H1 (cell line): ENCODE results near the gene NSF. TPM values are rescaled to one million over a fixed set of nuclear protein-coding genes. Genes with fewer than 3 reads are reported as not detected.

Experiments
- CTCF ChIA-PET: fragments of 300-600 bp; sonication (Branson Sonifier 250); formaldehyde crosslinking; loops from one replicate; lab custom pipeline; 2021; ENCODE audit not compliant: partially characterized antibody; lab: Charles Lee
- POLR2A ChIA-PET: fragments of 300-600 bp; sonication (Branson Sonifier 250); formaldehyde crosslinking; loops from one replicate; lab custom pipeline; 2021; ENCODE audit warnings: inconsistent platforms; ENCODE audit not compliant: partially characterized antibody; lab: Charles Lee
- DNase-seq, 2 experiments: peaks; one replicate each; pipeline versions ENCODE4 v3.0.0 to v3.0.0-alpha.2; 2010 to 2022; ENCODE audit warnings: low spot score in 2 of 2, low read depth in 1 of 2, mixed read lengths in 1 of 2
- FAIRE-seq: peaks from 2 replicates; lab custom pipeline; 2011; peaks lifted over from hg19 to GRCh38; lab: Jason Lieb, UNC
- H2AFZ ChIP-seq: 2 replicates; pipeline ENCODE4 v1.8.1; 2012; ENCODE audit warnings: low read length, inconsistent platforms
- H2AK5ac ChIP-seq: 2 replicates; pipeline ENCODE4 v1.6.1; 2013; ENCODE audit warnings: low read depth, low read length
- H2BK120ac ChIP-seq: replicated peaks from 2 replicates; pipeline ENCODE3; 2013; ENCODE audit warnings: low read depth, low read length, inconsistent platforms
- H2BK12ac ChIP-seq: 2 replicates; pipeline ENCODE4 v1.6.1; 2013; ENCODE audit warnings: low read depth, low read length
- H2BK15ac ChIP-seq: 2 replicates; pipeline ENCODE4 v1.6.1; 2013; ENCODE audit warnings: low read length
- H2BK20ac ChIP-seq: 2 replicates; pipeline ENCODE4 v1.6.1; 2013; ENCODE audit warnings: low read length
- H2BK5ac ChIP-seq: 2 replicates; pipeline ENCODE4 v1.6.1; 2013; ENCODE audit warnings: low read depth, low read length
- H3K14ac ChIP-seq: 2 replicates; pipeline ENCODE4 v1.6.1; 2013; ENCODE audit warnings: inconsistent platforms; ENCODE audit not compliant: insufficient read length
- H3K18ac ChIP-seq: 2 replicates; pipeline ENCODE4 v1.6.1; 2013; ENCODE audit warnings: low read length; ENCODE audit errors: extremely low read depth
- H3K23ac ChIP-seq: 2 replicates; pipeline ENCODE4 v1.6.1; 2013; ENCODE audit warnings: inconsistent platforms; ENCODE audit not compliant: insufficient read length
- H3K23me2 ChIP-seq: 2 replicates; pipeline ENCODE4 v1.6.1; 2013; ENCODE audit warnings: low read depth, low read length
- H3K27ac ChIP-seq: 2 replicates; pipeline ENCODE4 v1.6.1; 2011; ENCODE audit warnings: low read depth, low read length, inconsistent platforms
- H3K27me3 ChIP-seq, 4 experiments: replicated peaks in 1 of 4; 1 replicate in 1 of 4; 2 replicates in 3 of 4; pipeline versions ENCODE4 v1.6.1 to v1.8.1; 2011 to 2013; ENCODE audit warnings: low read length in 3 of 4, mild to moderate bottlenecking in 3 of 4, inconsistent platforms in 2 of 4, mixed read lengths in 2 of 4, moderate library complexity in 1 of 4; ENCODE audit not compliant: control insufficient read depth in 3 of 4, insufficient read depth in 3 of 4; ENCODE audit errors: extremely low read depth in 1 of 4
- H3K36me3 ChIP-seq, 4 experiments: 2 replicates each; pipeline versions ENCODE4 v1.6.1 to v1.8.1; 2011 to 2013; ENCODE audit warnings: mild to moderate bottlenecking in 4 of 4, low read length in 3 of 4, moderate library complexity in 2 of 4, control low read depth in 1 of 4, inconsistent platforms in 1 of 4; ENCODE audit not compliant: insufficient read depth in 4 of 4, control insufficient read depth in 2 of 4
- H3K4ac ChIP-seq: replicated peaks from 2 replicates; pipeline ENCODE3; 2013; ENCODE audit warnings: low read length, low read depth, mixed read lengths, inconsistent platforms; ENCODE audit not compliant: insufficient read length
- H3K4me1 ChIP-seq, 4 experiments: replicated peaks in 1 of 4; 1 replicate in 1 of 4; 2 replicates in 3 of 4; pipeline versions ENCODE4 v1.6.1 to v1.8.1; 2011 to 2013; ENCODE audit warnings: low read length in 3 of 4, inconsistent platforms in 2 of 4, mixed read lengths in 1 of 4; ENCODE audit not compliant: insufficient read depth in 4 of 4, control insufficient read depth in 3 of 4
- H3K4me2 ChIP-seq, 2 experiments: 2 replicates each; pipeline versions ENCODE4 v1.6.1 to v1.8.1; 2011 to 2013; ENCODE audit warnings: low read depth in 2 of 2, low read length in 2 of 2, control low read depth in 1 of 2, inconsistent platforms in 1 of 2, mild to moderate bottlenecking in 1 of 2; ENCODE audit not compliant: insufficient read depth in 1 of 2
- H3K4me3 ChIP-seq, 4 experiments: fragments of 200-600, 300-600 bp in 1 of 4; sonication (generic), shearing (Covaris generic), sonication (Bioruptor Twin) in 1 of 4; 2 replicates each; pipeline versions ENCODE4 v1.5.1 to v1.8.1; 2011 to 2016; ENCODE audit warnings: low read length in 4 of 4, low read depth in 3 of 4, control low read depth in 2 of 4, inconsistent platforms in 2 of 4, mild to moderate bottlenecking in 2 of 4, mixed read lengths in 1 of 4, moderate library complexity in 1 of 4; ENCODE audit not compliant: insufficient read depth in 2 of 4; ENCODE audit errors: extremely low read depth in 1 of 4
- H3K56ac ChIP-seq: replicated peaks from 2 replicates; pipeline ENCODE3; 2013; ENCODE audit warnings: low read depth, mild to moderate bottlenecking, mixed read lengths, low read length, inconsistent platforms; ENCODE audit not compliant: insufficient read length
- H3K79me1 ChIP-seq: 2 replicates; pipeline ENCODE4 v1.6.1; 2013; ENCODE audit warnings: low read depth, low read length, control low read depth
- H3K79me2 ChIP-seq, 2 experiments: 2 replicates each; pipeline versions ENCODE4 v1.6.1 to v1.8.1; 2012 to 2013; ENCODE audit warnings: low read length in 2 of 2, mild to moderate bottlenecking in 2 of 2, inconsistent platforms in 1 of 2; ENCODE audit not compliant: insufficient read depth in 2 of 2, control insufficient read depth in 1 of 2
- H3K9ac ChIP-seq, 4 experiments: replicated peaks in 1 of 4; 1 replicate in 1 of 4; 2 replicates in 3 of 4; pipeline versions ENCODE4 v1.6.1 to v1.8.1; 2011 to 2013; ENCODE audit warnings: low read depth in 3 of 4, low read length in 3 of 4, control low read depth in 2 of 4, mild to moderate bottlenecking in 2 of 4, moderate library complexity in 2 of 4, inconsistent platforms in 1 of 4; ENCODE audit errors: extremely low read depth in 1 of 4
- H3K9me3 ChIP-seq, 2 experiments: 2 replicates each; pipeline versions ENCODE4 v1.6.1 to v1.8.1; 2012 to 2013; ENCODE audit warnings: mild to moderate bottlenecking in 2 of 2, moderate library complexity in 2 of 2, control low read depth in 1 of 2, inconsistent platforms in 1 of 2, low read depth in 1 of 2, low read length in 1 of 2, mixed read lengths in 1 of 2; ENCODE audit not compliant: insufficient read depth in 2 of 2
- H4K20me1 ChIP-seq, 2 experiments: replicated peaks in 1 of 2; 2 replicates each; pipeline versions ENCODE3 to v1.8.1; 2011 to 2013; ENCODE audit warnings: inconsistent platforms in 2 of 2, low read length in 2 of 2, mild to moderate bottlenecking in 1 of 2; ENCODE audit not compliant: insufficient read depth in 2 of 2, control insufficient read depth in 1 of 2
- H4K5ac ChIP-seq: 2 replicates; pipeline ENCODE4 v1.6.1; 2013; ENCODE audit warnings: low read length, low read depth, mixed read lengths, inconsistent platforms; ENCODE audit not compliant: insufficient read length
- H4K8ac ChIP-seq: 2 replicates; pipeline ENCODE4 v1.8.0; 2013; ENCODE audit warnings: mild to moderate bottlenecking, moderate library complexity, low read length, inconsistent platforms; ENCODE audit not compliant: insufficient read depth; ENCODE audit errors: extremely low read depth
- H4K91ac ChIP-seq: replicated peaks from 2 replicates; pipeline ENCODE3; 2013; ENCODE audit warnings: low read length, mixed read lengths, inconsistent platforms; ENCODE audit not compliant: insufficient read length
- ASH2L ChIP-seq: fragments of 200-600, 300-600 bp; sonication (generic); IDR thresholded peaks from one replicate; pipeline ENCODE4 v1.7.1; 2017; ENCODE audit warnings: low read length
- FOSL1 ChIP-seq: IDR thresholded peaks from 2 replicates; pipeline ENCODE4 v1.6.1; 2011; ENCODE audit warnings: mild to moderate bottlenecking, low read depth, low read length, moderate library complexity; ENCODE audit not compliant: insufficient read depth
- GABPA ChIP-seq: IDR thresholded peaks from 2 replicates; pipeline ENCODE4 v1.6.1; 2011; ENCODE audit warnings: mild to moderate bottlenecking, low read length, moderate library complexity, borderline replicate concordance; ENCODE audit not compliant: insufficient read depth
- HDAC6 ChIP-seq: IDR thresholded peaks from one replicate; pipeline ENCODE4 v1.7.1; 2012; ENCODE audit warnings: low read depth, mild to moderate bottlenecking, inconsistent platforms, low read length, moderate library complexity
- POLR2A ChIP-seq, 2 experiments: IDR thresholded peaks; 1 replicate in 1 of 2; 2 replicates in 1 of 2; pipeline ENCODE4 v1.6.1; 2011; ENCODE audit warnings: low read depth in 2 of 2, low read length in 2 of 2, mild to moderate bottlenecking in 2 of 2; ENCODE audit errors: control extremely low read depth in 1 of 2
- POU5F1 ChIP-seq: IDR thresholded peaks from 2 replicates; pipeline ENCODE4 v1.6.1; 2011; ENCODE audit warnings: low read depth, mild to moderate bottlenecking, low read length, moderate library complexity
- RFX5 ChIP-seq: IDR thresholded peaks from 2 replicates; pipeline ENCODE4 v1.6.1; 2011; ENCODE audit warnings: low read depth, low read length, improper control_type of control experiment, borderline replicate concordance
- RXRA ChIP-seq: IDR thresholded peaks from 2 replicates; pipeline ENCODE4 v1.6.1; 2011; ENCODE audit warnings: low read depth, mild to moderate bottlenecking, low read length, moderate library complexity; ENCODE audit not compliant: insufficient read depth
- SAP30 ChIP-seq: fragments of 300-600 bp; sonication (generic); IDR thresholded peaks from 2 replicates; pipeline ENCODE4 v1.7.1; 2012; ENCODE audit warnings: low read length, moderate library complexity, mild to moderate bottlenecking, inconsistent platforms; ENCODE audit not compliant: insufficient read depth, insufficient replicate concordance
- SIN3A ChIP-seq, 2 experiments: IDR thresholded peaks in 1 of 2; conservative IDR thresholded peaks in 1 of 2; 2 replicates each; pipeline ENCODE4 v1.6.1; 2011 to 2012; ENCODE audit warnings: low read length in 2 of 2, improper control_type of control experiment in 1 of 2, low read depth in 1 of 2, mild to moderate bottlenecking in 1 of 2
- SP2 ChIP-seq: IDR thresholded peaks from 2 replicates; pipeline ENCODE4 v1.6.1; 2012; ENCODE audit warnings: mild to moderate bottlenecking, low read length, inconsistent platforms
- SP4 ChIP-seq: IDR thresholded peaks from 2 replicates; pipeline ENCODE4 v1.6.1; 2012; ENCODE audit warnings: low read length, inconsistent platforms
- SUZ12 ChIP-seq: fragments of 200-600 bp; sonication (generic); IDR thresholded peaks from 2 replicates; pipeline ENCODE4 v1.6.1; 2012; ENCODE audit warnings: mild to moderate bottlenecking, inconsistent platforms, low read length, moderate library complexity, mixed read lengths
- TBP ChIP-seq: IDR thresholded peaks from 2 replicates; pipeline ENCODE4 v1.6.1; 2011; ENCODE audit warnings: low read depth, low read length, improper control_type of control experiment
- TEAD4 ChIP-seq: IDR thresholded peaks from 2 replicates; pipeline ENCODE4 v1.6.1; 2012; ENCODE audit warnings: low read depth, low read length, inconsistent platforms, mixed read lengths
- WGBS, 2 experiments: shearing (Covaris generic) in 1 of 2; methylation state at CpG; one replicate each; pipeline versions ENCODE4 v1.1.6 to v1.1.7; 2013 to 2015; ENCODE audit warnings: low lambda C conversion rate in 2 of 2, mixed read lengths in 2 of 2, inconsistent platforms in 1 of 2, low coverage in 1 of 2, missing lambda C conversion rate in 1 of 2; ENCODE audit not compliant: insufficient replicate concordance in 2 of 2, insufficient coverage in 1 of 2, insufficient read length in 1 of 2; ENCODE audit errors: extremely low coverage in 1 of 2, missing lambda C conversion rate in 1 of 2; 5-methylcytosine and 5-hydroxymethylcytosine counted together
- polyA plus RNA-seq, 7 experiments: library from polyadenylated mRNA; depleted of rRNA in 3 of 7; stranded (reverse) in 5 of 7; unstranded in 2 of 7; fragments of >200 nt in 5 of 7; fragments of 200-250 nt in 2 of 7; gene quantifications; 1 replicate in 5 of 7; 2 replicates in 1 of 7; 4 replicates in 1 of 7; pipeline versions ENCODE4 v1.2.1 to v1.2.3, GENCODE V29; 2011 to 2013; ENCODE audit warnings: missing spikeins in 2 of 7, mixed read lengths in 2 of 7
- total RNA-seq: library from RNA; stranded (reverse); fragmentation: NEBNext Ultra II Directional; extraction: Animal tissue kit (Norgen Biotek cat#: 25700); gene quantifications from 2 replicates; pipeline ENCODE4 v1.2.1, GENCODE V29; 2021

NSF gene
- total and polyA plus RNA-seq, 2 of the 8 experiments (the other 6 are each of a cell fraction or from before 2014, with no cell fraction given), result 13.0 to 27.7 TPM

DNA sequence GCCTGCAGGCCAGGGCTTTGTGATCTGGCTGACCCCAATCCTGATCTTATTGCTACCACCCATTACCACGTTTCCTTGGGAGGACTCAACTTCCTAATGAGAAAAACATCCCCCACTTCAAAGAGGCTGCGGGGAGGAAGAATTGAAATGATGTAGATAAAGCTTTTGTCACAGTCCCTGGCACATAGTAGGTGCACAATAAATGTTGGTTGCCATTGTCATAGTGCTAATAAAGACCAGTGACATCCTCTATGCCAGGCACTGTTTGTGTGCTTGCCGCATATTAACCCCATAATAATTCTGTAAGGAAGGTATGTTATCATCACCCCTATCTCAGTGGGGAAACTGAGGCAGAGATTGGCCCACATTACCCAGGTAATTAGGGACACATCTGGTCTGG is 205.6 kb downstream of the NSF start:
- Histone ChIP-seq H3K4me1 (no peaks in the 10 kb centered on the region), H4K91ac (no peak overlapping the region), H3K79me1 (no peaks in the 10 kb centered on the region), H3K9ac (no peak overlapping the region), H3K56ac (no peak overlapping the region), H3K4ac (no peak overlapping the region), H4K5ac (no peak overlapping the region), H3K18ac (no peak overlapping the region), H2BK15ac (no peak overlapping the region), H3K4me3 (no peak overlapping the region), H4K8ac (no peak overlapping the region), H3K27ac (no peak overlapping the region), H3K14ac (no peak overlapping the region), H2BK20ac (no peak overlapping the region), H3K4me2 (no peak overlapping the region), H3K79me2 (no peaks in the 10 kb centered on the region), H2BK120ac (no peak overlapping the region), H3K23me2 (0 out of 2 replicates have a peak, but pooled peaks cover 1% of the 10 kb centered on the region), H4K20me1 (peaks cover 0 to 5% of the 10 kb centered on the region in 2 experiments), H2AK5ac (no peak overlapping the region), H3K23ac (no peak overlapping the region), H2AFZ (no peak overlapping the region), H3K27me3 (peaks cover 0 to 3% (median 1%) of the 10 kb centered on the region in 4 experiments; a peak in 3 of 7 replicates), H2BK5ac (no peak overlapping the region), H3K36me3 (no peaks in the 10 kb centered on the region), H3K9me3 (no peaks in the 10 kb centered on the region), H2BK12ac (no peak overlapping the region)
- ChIA-PET POLR2A (no interaction called here), CTCF (interaction anchor here (0.6 to 1.3 kb wide), 7 partner anchors 9 to 1250 kb away, joined by 3 to 4 read pairs (median 3); no protein-coding TSS in a partner anchor)
- FAIRE-seq (no peak), DNase-seq (no peak)
- WGBS, 2 experiments, result 74% methylated on average over 3 of the region's 3 CpGs; no CpG with 5 or more reads in 1 of the 2 experiments
- TF ChIP-seq SUZ12 (no peak), POLR2A (IDR thresholded peaks at IDR 0.05; ENCODE audit: control extremely low read depth in 1 of 2, low read depth in 2 of 2, low read length in 2 of 2) (no peak), GABPA (no peak), ASH2L (no peak), SP4 (no peak), SAP30 (no peak), SIN3A (conservative IDR thresholded peaks at IDR 0.05 in 1 of 2, IDR thresholded peaks at IDR 0.05 in 1 of 2; ENCODE audit: low read depth in 1 of 2, low read length in 2 of 2) (no peak), SP2 (no peak), FOSL1 (no peak), POU5F1 (no peak), TBP (no peak), HDAC6 (no peak), RFX5 (no peak), RXRA (no peak), TEAD4 (no peak)
